ENCODE results near the gene NTF4. TPM values are rescaled to one million over a fixed set of nuclear protein-coding genes. Genes with fewer than 3 reads are reported as not detected.

The NTF4 gene
- total RNA-seq, 4 donors from 2014 or later = 0.33 TPM; not detected in 3

GRCh38 chr19:49086296-49086695, 21.7 kb upstream of the NTF4 start:
- TF ChIP-seq POLR2A (IDR thresholded peaks at IDR 0.05) (no peak), CTCF (IDR thresholded peaks at IDR 0.05) (no peak)
- Histone ChIP-seq H3K27me3 (no peaks in the 10 kb centered on the region), H3K4me3 (replicated peaks in 1 of 3) (peak overlapping the region in 2 of 3 donors; percentile 77 to 80), H3K9me3 (no peaks in the 10 kb centered on the region), H3K27ac (peak overlapping the region in 1 of 3 donors; percentile 89), H3K4me1 (peaks cover 11 to 25% of the 10 kb centered on the region in 2 donors), H3K36me3 (peaks cover 15 to 19% of the 10 kb centered on the region in 2 donors)
- 48 to 50% methylated on average over 11 of the region's 11 CpGs for WGBS, 2 donors
- DNase-seq = no peak
- intact Hi-C loops (cut with DNase I) = no loop called here

- Histone ChIP-seq H3K36me3 (peaks cover 11 to 14% of the 10 kb centered on the region in 2 donors), H3K4me1 (peaks cover 11 to 25% of the 10 kb centered on the region in 2 donors), H3K27ac (peak overlapping the region in 2 of 3 donors; percentile 70 to 89), H3K9me3 (no peaks in the 10 kb centered on the region), H3K27me3 (no peaks in the 10 kb centered on the region), H3K4me3 (replicated peaks in 1 of 3) (peak overlapping the region; percentile 60 to 80 (median 77))
- intact Hi-C loops (cut with DNase I) = no loop called here
- TF ChIP-seq POLR2A (IDR thresholded peaks at IDR 0.05) (no peak), CTCF (IDR thresholded peaks at IDR 0.05) (no peak)
- DNase-seq = no peak
- 0 to 2% methylated on average over 14 of the region's 14 CpGs for WGBS, 2 donors
Measured at GRCh38 chr19:49085868-49086232, 21.2 kb upstream of the NTF4 start.

- 0 to 1% methylated on average over 20 to 69 of the region's 89 CpGs for WGBS, 2 donors
- DNase-seq = peak; percentile 99 to 100
- H3K4me1 ChIP-seq = peaks cover 11 to 25% of the 10 kb centered on the region in 2 donors
- H3K36me3 ChIP-seq = peaks cover 4 to 8% of the 10 kb centered on the region in 2 donors
- H3K4me3 ChIP-seq (replicated peaks in 1 of 3) = peak within 1 kb of the TSS; percentile 60 to 80 (median 77)
- H3K27me3 ChIP-seq = no peaks in the 10 kb centered on the region
- intact Hi-C loops (cut with DNase I) = no loop called here
- H3K9me3 ChIP-seq = no peaks in the 10 kb centered on the region
- H3K27ac ChIP-seq = peak within 1 kb of the TSS; percentile 70 to 89 (median 79)
- TF ChIP-seq POLR2A (IDR thresholded peaks at IDR 0.05) = peak; percentile 55 to 87
- TF ChIP-seq CTCF (IDR thresholded peaks at IDR 0.05) = peak in 1 of 6 experiments; percentile 21
Measured at GRCh38 chr19:49085020-49085867, 20.6 kb upstream of the NTF4 start, which contains the start of gene SNRNP70. Gene SNRNP70, plus strand, starts transcription at chr19:49085451. Its CDS starts 964 bp downstream, at chr19:49086415.

- Histone ChIP-seq H3K4me1 (peaks cover 11 to 25% of the 10 kb centered on the region in 2 donors), H3K9me3 (no peaks in the 10 kb centered on the region), H3K27ac (peak overlapping the region; percentile 70 to 89 (median 79)), H3K4me3 (replicated peaks in 1 of 3) (peak overlapping the region in 1 of 3 donors; percentile 18), H3K36me3 (peaks cover 0 to 3% of the 10 kb centered on the region in 2 donors), H3K27me3 (no peaks in the 10 kb centered on the region)
- 51 to 56% methylated on average over 26 of the region's 26 CpGs for WGBS, 2 donors
- peak; percentile 42 to 43 for DNase-seq
- TF ChIP-seq POLR2A (IDR thresholded peaks at IDR 0.05) (no peak), CTCF (IDR thresholded peaks at IDR 0.05) (no peak)
- intact Hi-C loops (cut with DNase I) = no loop called here
Measured at GRCh38 chr19:49084206-49085019, 19.8 kb upstream of the NTF4 start.

Measured in thyroid gland (tissue), 4 donors.